ENCODE results near the gene PICK1.

PICK1 gene

GRCh38 chr22:38032681-38033521 lies 24.3 kb upstream of the PICK1 start:
- Histone ChIP-seq H3K27ac (no peak overlapping the region), H3K9me3 (no peaks in the 10 kb centered on the region), H3K36me3 (no peaks in the 10 kb centered on the region), H3K4me1 (ENCODE audit: control insufficient read depth in 1 of 2, insufficient read depth in 1 of 2, low read depth in 1 of 2, low read length in 1 of 2) (peaks cover 4 to 5% of the 10 kb centered on the region in 2 experiments), H3K4me3 (ENCODE audit: low read depth in 1 of 2, low read length in 1 of 2) (no peak overlapping the region), H3K27me3 (no peaks in the 10 kb centered on the region)
- TF ChIP-seq CTCF (IDR thresholded peaks at IDR 0.05), result no peak

GRCh38 chr22:38033522-38034277 lies 23.5 kb upstream of the PICK1 start:
- TF ChIP-seq CTCF (IDR thresholded peaks at IDR 0.05), result no peak
- Histone ChIP-seq H3K36me3 (no peaks in the 10 kb centered on the region), H3K4me1 (ENCODE audit: control insufficient read depth in 1 of 2, insufficient read depth in 1 of 2, low read depth in 1 of 2, low read length in 1 of 2) (peaks cover 4 to 5% of the 10 kb centered on the region in 2 experiments), H3K27ac (no peak overlapping the region), H3K4me3 (ENCODE audit: low read depth in 1 of 2, low read length in 1 of 2) (no peak overlapping the region), H3K9me3 (no peaks in the 10 kb centered on the region), H3K27me3 (no peaks in the 10 kb centered on the region)

- TF ChIP-seq CTCF (IDR thresholded peaks at IDR 0.05), result no peak
- Histone ChIP-seq H3K27ac (no peak overlapping the region), H3K4me1 (ENCODE audit: control insufficient read depth in 1 of 2, insufficient read depth in 1 of 2, low read depth in 1 of 2, low read length in 1 of 2) (peaks cover 4 to 5% of the 10 kb centered on the region in 2 experiments), H3K27me3 (no peaks in the 10 kb centered on the region), H3K36me3 (no peaks in the 10 kb centered on the region), H3K4me3 (ENCODE audit: low read depth in 1 of 2, low read length in 1 of 2) (no peak overlapping the region), H3K9me3 (no peaks in the 10 kb centered on the region)
Measured at GRCh38 chr22:38034278-38034882, 22.8 kb upstream of the PICK1 start.

GRCh38 chr22:38034884-38035529 lies 22.2 kb upstream of the PICK1 start:
- H3K9me3 ChIP-seq, result no peaks in the 10 kb centered on the region
- H3K4me1 ChIP-seq (ENCODE audit: control insufficient read depth in 1 of 2, insufficient read depth in 1 of 2, low read depth in 1 of 2, low read length in 1 of 2), result peaks cover 4 to 5% of the 10 kb centered on the region in 2 experiments
- H3K27ac ChIP-seq, result no peak overlapping the region

More at GRCh38 chr22:38034884-38035529, 22.2 kb upstream of the PICK1 start:
- H3K27me3 ChIP-seq, result no peaks in the 10 kb centered on the region
- no peak overlapping the region for H3K4me3 ChIP-seq (ENCODE audit: low read depth in 1 of 2, low read length in 1 of 2)
- no peak for TF ChIP-seq CTCF (IDR thresholded peaks at IDR 0.05)
- no peaks in the 10 kb centered on the region for H3K36me3 ChIP-seq

Data from neutrophil (primary cell).